OCI-LY7 (cell line): ENCODE results near the gene ATP6V1E1.

ENCODE experiments used
- EZH2phosphoT487 ChIP-seq: fragments of 200-600 bp; sonication (generic); IDR thresholded peaks from 2 replicates; pipeline ENCODE4 v1.6.1; 2018; ENCODE audit warnings: low read depth, borderline replicate concordance, mild to moderate bottlenecking, mixed run types, antibody characterized with exemption, low read length, moderate library complexity, mixed read lengths
- TF ChIP-seq, protein P1 (sequence below): fragments of 200-600 bp; sonication (generic); conservative IDR thresholded peaks from 2 replicates; pipeline ENCODE4 v1.5.1; 2014; ENCODE audit warnings: mild to moderate bottlenecking, antibody characterized with exemption, low read length, moderate library complexity, mixed read lengths

- TF ChIP-seq, protein P1, sequence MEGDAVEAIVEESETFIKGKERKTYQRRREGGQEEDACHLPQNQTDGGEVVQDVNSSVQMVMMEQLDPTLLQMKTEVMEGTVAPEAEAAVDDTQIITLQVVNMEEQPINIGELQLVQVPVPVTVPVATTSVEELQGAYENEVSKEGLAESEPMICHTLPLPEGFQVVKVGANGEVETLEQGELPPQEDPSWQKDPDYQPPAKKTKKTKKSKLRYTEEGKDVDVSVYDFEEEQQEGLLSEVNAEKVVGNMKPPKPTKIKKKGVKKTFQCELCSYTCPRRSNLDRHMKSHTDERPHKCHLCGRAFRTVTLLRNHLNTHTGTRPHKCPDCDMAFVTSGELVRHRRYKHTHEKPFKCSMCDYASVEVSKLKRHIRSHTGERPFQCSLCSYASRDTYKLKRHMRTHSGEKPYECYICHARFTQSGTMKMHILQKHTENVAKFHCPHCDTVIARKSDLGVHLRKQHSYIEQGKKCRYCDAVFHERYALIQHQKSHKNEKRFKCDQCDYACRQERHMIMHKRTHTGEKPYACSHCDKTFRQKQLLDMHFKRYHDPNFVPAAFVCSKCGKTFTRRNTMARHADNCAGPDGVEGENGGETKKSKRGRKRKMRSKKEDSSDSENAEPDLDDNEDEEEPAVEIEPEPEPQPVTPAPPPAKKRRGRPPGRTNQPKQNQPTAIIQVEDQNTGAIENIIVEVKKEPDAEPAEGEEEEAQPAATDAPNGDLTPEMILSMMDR: no peak
- no peak for TF ChIP-seq EZH2phosphoT487
Observed at GRCh38 chr22:17629641-17630040, 1.1 kb upstream of the ATP6V1E1 start.
